Measurements from ENCODE around the gene MGST2. TPM values are rescaled to one million over a fixed set of nuclear protein-coding genes. Genes with fewer than 3 reads are reported as not detected.

MGST2 gene
- total and polyA plus RNA-seq, 2 experiments from 2014 or later = 82.4 to 97.9 TPM

DNA sequence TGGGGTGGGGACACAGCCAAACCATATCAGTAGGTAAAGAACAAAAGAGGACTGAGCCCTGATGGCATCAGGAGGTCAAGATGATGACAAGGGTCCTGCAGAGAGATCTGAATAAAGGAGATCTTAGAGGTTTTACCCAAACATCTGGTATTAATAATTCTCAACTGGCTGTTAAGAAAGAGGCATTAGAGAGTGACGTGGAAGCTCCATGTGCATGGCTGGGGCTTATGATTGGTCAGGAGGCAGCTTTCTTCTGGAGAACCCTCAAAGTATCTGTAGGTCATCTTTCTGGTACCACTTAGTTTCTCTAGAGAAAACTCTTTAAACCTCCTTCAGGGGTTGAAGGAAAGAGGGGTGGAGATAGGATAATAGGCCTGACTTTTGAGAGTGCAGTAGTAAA, 18.7 kb downstream of the MGST2 start:
- no peaks in the 10 kb centered on the region for H3K27me3 ChIP-seq
- no peaks in the 10 kb centered on the region for H3K36me3 ChIP-seq (replicated peaks; ENCODE audit: insufficient read depth, low read depth)
- no peak for TF ChIP-seq EZH2 (IDR thresholded peaks at IDR 0.05; ENCODE audit: borderline replicate concordance)
- no peak overlapping the region for H3K27ac ChIP-seq
- no peak for DNase-seq (ENCODE audit: low spot score)
- H3K4me3 ChIP-seq = no peak overlapping the region
- no peaks in the 10 kb centered on the region for H3K9me3 ChIP-seq (ENCODE audit: low read depth)
- H2AFZ ChIP-seq = no peak overlapping the region
- peaks cover 29% of the 10 kb centered on the region for H3K4me1 ChIP-seq (ENCODE audit: insufficient read depth)
- WGBS (ENCODE audit: low lambda C conversion rate, missing lambda C conversion rate) = 75% methylated on average over 1 of the region's 1 CpG
- H3K79me2 ChIP-seq = peaks cover 56% of the 10 kb centered on the region
- no peak overlapping the region for H3K4me2 ChIP-seq
- H4K20me1 ChIP-seq (ENCODE audit: insufficient read depth, poor library complexity, severe bottlenecking) = no peaks in the 10 kb centered on the region
- no peaks in the 10 kb centered on the region for H3K9me2 ChIP-seq (replicated peaks; ENCODE audit: insufficient read depth)

DNA sequence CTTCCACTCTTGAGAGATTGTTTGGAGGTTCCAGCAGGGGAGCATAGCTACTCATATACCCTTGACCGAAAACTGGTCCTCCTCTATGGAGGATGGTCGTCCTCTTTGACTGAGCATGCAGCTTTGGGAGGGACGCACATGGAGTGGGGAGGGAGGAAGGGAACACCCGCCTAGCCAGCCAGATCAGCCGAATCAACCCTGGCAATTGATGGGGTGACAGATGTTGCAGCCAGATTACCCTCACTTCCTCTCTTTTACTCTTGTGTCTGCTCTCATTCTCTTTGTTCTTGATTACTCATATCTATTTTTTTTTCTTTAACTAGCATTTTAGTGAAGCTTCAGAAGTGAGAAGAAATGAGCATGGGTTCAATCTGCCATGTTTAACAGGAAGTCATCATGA, 19.6 kb downstream of the MGST2 start:
- no peaks in the 10 kb centered on the region for H3K36me3 ChIP-seq (replicated peaks; ENCODE audit: insufficient read depth, low read depth)
- H3K4me2 ChIP-seq = no peak overlapping the region
- H3K9me3 ChIP-seq (ENCODE audit: low read depth) = no peaks in the 10 kb centered on the region
- TF ChIP-seq, protein P1, sequence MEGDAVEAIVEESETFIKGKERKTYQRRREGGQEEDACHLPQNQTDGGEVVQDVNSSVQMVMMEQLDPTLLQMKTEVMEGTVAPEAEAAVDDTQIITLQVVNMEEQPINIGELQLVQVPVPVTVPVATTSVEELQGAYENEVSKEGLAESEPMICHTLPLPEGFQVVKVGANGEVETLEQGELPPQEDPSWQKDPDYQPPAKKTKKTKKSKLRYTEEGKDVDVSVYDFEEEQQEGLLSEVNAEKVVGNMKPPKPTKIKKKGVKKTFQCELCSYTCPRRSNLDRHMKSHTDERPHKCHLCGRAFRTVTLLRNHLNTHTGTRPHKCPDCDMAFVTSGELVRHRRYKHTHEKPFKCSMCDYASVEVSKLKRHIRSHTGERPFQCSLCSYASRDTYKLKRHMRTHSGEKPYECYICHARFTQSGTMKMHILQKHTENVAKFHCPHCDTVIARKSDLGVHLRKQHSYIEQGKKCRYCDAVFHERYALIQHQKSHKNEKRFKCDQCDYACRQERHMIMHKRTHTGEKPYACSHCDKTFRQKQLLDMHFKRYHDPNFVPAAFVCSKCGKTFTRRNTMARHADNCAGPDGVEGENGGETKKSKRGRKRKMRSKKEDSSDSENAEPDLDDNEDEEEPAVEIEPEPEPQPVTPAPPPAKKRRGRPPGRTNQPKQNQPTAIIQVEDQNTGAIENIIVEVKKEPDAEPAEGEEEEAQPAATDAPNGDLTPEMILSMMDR (IDR thresholded peaks at IDR 0.05; ENCODE audit: poor library complexity) = no peak
- TF ChIP-seq EZH2phosphoT487 (IDR thresholded peaks at IDR 0.05; ENCODE audit: low read depth, severe bottlenecking, unreplicated experiment) (no peak), EZH2 (IDR thresholded peaks at IDR 0.05; ENCODE audit: borderline replicate concordance) (no peak)
- H3K9me2 ChIP-seq (replicated peaks; ENCODE audit: insufficient read depth) = no peaks in the 10 kb centered on the region
- no peak overlapping the region for H3K4me3 ChIP-seq
- no peaks in the 10 kb centered on the region for H4K20me1 ChIP-seq (ENCODE audit: insufficient read depth, poor library complexity, severe bottlenecking)
- H2AFZ ChIP-seq = no peak overlapping the region
- no peak for DNase-seq (ENCODE audit: low spot score)
- H3K27me3 ChIP-seq = no peaks in the 10 kb centered on the region
- H3K27ac ChIP-seq = no peak overlapping the region
- WGBS (ENCODE audit: low lambda C conversion rate, missing lambda C conversion rate) = 96% methylated on average over 5 of the region's 5 CpGs
- H3K4me1 ChIP-seq (ENCODE audit: insufficient read depth) = peaks cover 32% of the 10 kb centered on the region
- H3K79me2 ChIP-seq = peaks cover 50% of the 10 kb centered on the region

DNA sequence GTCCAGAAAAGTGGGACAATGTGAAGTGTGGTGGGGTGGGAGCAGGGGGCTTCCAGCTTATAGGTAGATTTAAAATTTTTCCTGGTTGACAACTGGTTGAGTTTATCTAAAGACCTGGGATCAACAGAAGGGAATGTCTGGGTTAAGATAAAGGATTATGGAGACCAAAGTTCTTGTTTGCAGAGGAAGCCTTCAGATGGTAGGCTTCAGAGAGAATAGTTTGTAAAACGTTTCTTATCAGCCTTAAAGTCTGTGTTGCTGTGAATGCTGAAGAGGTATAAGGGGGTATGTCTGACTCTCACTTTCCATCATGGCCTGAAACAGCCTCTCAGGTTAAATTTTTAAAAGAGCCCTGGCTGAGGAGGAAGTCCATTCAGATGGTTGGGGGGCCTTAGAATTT, 20.5 kb downstream of the MGST2 start:
- TF ChIP-seq EZH2 (IDR thresholded peaks at IDR 0.05; ENCODE audit: borderline replicate concordance) = no peak
- TF ChIP-seq EZH2phosphoT487 (IDR thresholded peaks at IDR 0.05; ENCODE audit: low read depth, severe bottlenecking, unreplicated experiment) = no peak
- TF ChIP-seq, protein P1 (IDR thresholded peaks at IDR 0.05; ENCODE audit: poor library complexity) = no peak
- Histone ChIP-seq H3K27ac (peak overlapping the region; percentile 20), H3K4me2 (peak overlapping the region; percentile 9), H3K36me3 (replicated peaks; ENCODE audit: insufficient read depth, low read depth) (no peaks in the 10 kb centered on the region), H3K4me3 (no peak overlapping the region), H3K79me2 (peaks cover 51% of the 10 kb centered on the region), H3K27me3 (no peaks in the 10 kb centered on the region), H3K9me3 (ENCODE audit: low read depth) (no peaks in the 10 kb centered on the region), H2AFZ (no peak overlapping the region), H3K9me2 (replicated peaks; ENCODE audit: insufficient read depth) (no peaks in the 10 kb centered on the region), H4K20me1 (ENCODE audit: insufficient read depth, poor library complexity, severe bottlenecking) (no peaks in the 10 kb centered on the region), H3K4me1 (ENCODE audit: insufficient read depth) (peaks cover 35% of the 10 kb centered on the region)
- DNase-seq (ENCODE audit: low spot score) = no peak
- WGBS (ENCODE audit: low lambda C conversion rate, missing lambda C conversion rate) = 14% methylated on average over 1 of the region's 1 CpG

DNA sequence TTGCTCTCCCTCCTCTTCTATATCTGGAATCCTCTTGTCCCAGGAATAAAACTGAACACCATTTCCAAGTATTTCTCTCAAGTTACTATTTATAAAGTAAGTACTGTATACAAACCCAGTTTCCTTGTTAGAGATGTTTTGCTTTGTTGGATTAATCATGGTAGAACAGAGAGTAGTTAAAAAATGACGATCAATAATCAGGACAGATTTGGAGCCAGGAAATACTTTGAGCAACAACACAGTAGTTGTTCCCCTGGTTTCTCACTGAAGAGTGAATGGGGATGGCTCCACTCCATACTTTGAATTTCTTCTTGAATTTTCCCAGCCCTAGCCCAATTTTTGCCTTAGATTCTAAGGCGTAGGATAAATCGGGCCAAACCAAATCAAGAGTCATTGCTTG, 21.4 kb downstream of the MGST2 start:
- DNase-seq (ENCODE audit: low spot score) = no peak
- Histone ChIP-seq H3K9me3 (ENCODE audit: low read depth) (no peaks in the 10 kb centered on the region), H3K27ac (no peak overlapping the region), H4K20me1 (ENCODE audit: insufficient read depth, poor library complexity, severe bottlenecking) (no peaks in the 10 kb centered on the region), H2AFZ (no peak overlapping the region), H3K4me1 (ENCODE audit: insufficient read depth) (peaks cover 35% of the 10 kb centered on the region), H3K9me2 (replicated peaks; ENCODE audit: insufficient read depth) (no peaks in the 10 kb centered on the region), H3K4me3 (no peak overlapping the region), H3K4me2 (no peak overlapping the region), H3K79me2 (peaks cover 46% of the 10 kb centered on the region), H3K27me3 (no peaks in the 10 kb centered on the region), H3K36me3 (replicated peaks; ENCODE audit: insufficient read depth, low read depth) (no peaks in the 10 kb centered on the region)
- TF ChIP-seq EZH2phosphoT487 (IDR thresholded peaks at IDR 0.05; ENCODE audit: low read depth, severe bottlenecking, unreplicated experiment) (no peak), EZH2 (IDR thresholded peaks at IDR 0.05; ENCODE audit: borderline replicate concordance) (no peak)
- TF ChIP-seq, protein P1 (IDR thresholded peaks at IDR 0.05; ENCODE audit: poor library complexity) = no peak
- 87% methylated on average over 3 of the region's 3 CpGs for WGBS (ENCODE audit: low lambda C conversion rate, missing lambda C conversion rate)

All from hepatocyte (in vitro differentiated cells).